HepG2 (cell line): ENCODE measurements around the gene TDRD9. TPM values are rescaled to one million over a fixed set of nuclear protein-coding genes. Genes with fewer than 3 reads are reported as not detected.
A peak's percentile ranks its signal among the peaks of the same experiment; 100 is the strongest.

Experiments
- ARNT ChIP-seq: fragments of 450-650 bp; IDR thresholded peaks from 2 replicates; pipeline ENCODE4 v1.6.1; 2017
- ATF2 ChIP-seq: sonication (generic); formaldehyde crosslinking; IDR thresholded peaks from 2 replicates; pipeline ENCODE4 v1.4.0; 2020; ENCODE audit warnings: missing genetic modification reagents
- CEBPB ChIP-seq: IDR thresholded peaks from 2 replicates; pipeline ENCODE4 v1.6.1; 2011; ENCODE audit warnings: low read depth, low read length, improper control_type of control experiment, borderline replicate concordance
- CEBPG ChIP-seq: IDR thresholded peaks from 2 replicates; pipeline ENCODE4 v1.6.1; 2016
- CSRNP1 ChIP-seq: sonication (generic); formaldehyde crosslinking; IDR thresholded peaks from 2 replicates; pipeline ENCODE4 v1.8.1; 2023; ENCODE audit warnings: mild to moderate bottlenecking, missing genetic modification reagents
- FOXA1 ChIP-seq, 2 experiments: fragments of 450-650 bp in 1 of 2; sonication (generic) in 1 of 2; formaldehyde crosslinking in 1 of 2; IDR thresholded peaks; 2 replicates each; pipeline versions ENCODE4 v1.4.0 to v1.6.1; 2016 to 2020; ENCODE audit warnings: missing genetic modification reagents in 1 of 2
- GABPA ChIP-seq, 2 experiments: IDR thresholded peaks; 2 replicates each; pipeline ENCODE4 v1.6.1; 2011 to 2016; ENCODE audit warnings: low read depth in 2 of 2, low read length in 1 of 2, missing biosample characterization in 1 of 2, missing genetic modification characterization in 1 of 2
- HMGXB4 ChIP-seq, 2 experiments: sonication (generic) in 1 of 2; formaldehyde crosslinking in 1 of 2; IDR thresholded peaks; 2 replicates each; pipeline versions ENCODE4 v1.4.0 to v1.6.1; 2018 to 2020; ENCODE audit warnings: missing genetic modification reagents in 2 of 2, borderline replicate concordance in 1 of 2, low read depth in 1 of 2, mild to moderate bottlenecking in 1 of 2, missing biosample characterization in 1 of 2
- IRF2 ChIP-seq: IDR thresholded peaks from 2 replicates; pipeline ENCODE4 v1.6.1; 2018; ENCODE audit warnings: missing genetic modification reagents, missing compliant biosample characterization
- KAT8 ChIP-seq: IDR thresholded peaks from 2 replicates; pipeline ENCODE4 v1.6.1; 2016; ENCODE audit warnings: missing genetic modification reagents, missing compliant biosample characterization
- KDM3A ChIP-seq: IDR thresholded peaks from 2 replicates; pipeline ENCODE4 v1.6.1; 2018; ENCODE audit warnings: low read depth, missing compliant biosample characterization
- NFE2L2 ChIP-seq: fragments of 150-350 bp; IDR thresholded peaks from 2 replicates; pipeline ENCODE4 v1.6.1; 2014; ENCODE audit warnings: low read length
- NFKBIZ ChIP-seq: IDR thresholded peaks from 2 replicates; pipeline ENCODE4 v1.6.1; 2018; ENCODE audit warnings: missing genetic modification reagents, missing compliant biosample characterization
- NR2F2 ChIP-seq: IDR thresholded peaks from 2 replicates; pipeline ENCODE4 v1.6.1; 2012; ENCODE audit warnings: low read depth, inconsistent platforms, borderline replicate concordance
- SMC3 ChIP-seq: IDR thresholded peaks from 2 replicates; pipeline ENCODE4 v1.6.1; 2011; ENCODE audit warnings: low read length, improper control_type of control experiment
- SP2 ChIP-seq: sonication (generic); formaldehyde crosslinking; IDR thresholded peaks from 2 replicates; pipeline ENCODE4 v1.5.1; 2020; ENCODE audit warnings: mild to moderate bottlenecking, missing genetic modification reagents
- TFAP4 ChIP-seq: sonication (generic); IDR thresholded peaks from 2 replicates; pipeline ENCODE4 v1.6.1; 2016; ENCODE audit warnings: low read depth, borderline replicate concordance
- TSC22D2 ChIP-seq: sonication (generic); formaldehyde crosslinking; IDR thresholded peaks from 2 replicates; pipeline ENCODE4 v1.5.1; 2020; ENCODE audit warnings: missing genetic modification reagents, mild to moderate bottlenecking, borderline replicate concordance
- XRCC5 ChIP-seq: fragments of 200-400 bp; formaldehyde crosslinking; optimal IDR thresholded peaks from 2 replicates; pipeline ENCODE3; 2017; ENCODE audit warnings: mild to moderate bottlenecking, low read length
- ZBTB33 ChIP-seq: sonication (generic); formaldehyde crosslinking; IDR thresholded peaks from 2 replicates; pipeline ENCODE4 v1.4.0; 2020; ENCODE audit warnings: missing genetic modification reagents
- ZFP36 ChIP-seq: fragments of 150-350 bp; IDR thresholded peaks from 2 replicates; pipeline ENCODE4 v1.6.1; 2018; ENCODE audit warnings: borderline replicate concordance, low read length, low read depth; ENCODE audit not compliant: partially characterized antibody
- ZFYVE20 ChIP-seq: sonication (generic); formaldehyde crosslinking; IDR thresholded peaks from 2 replicates; pipeline ENCODE4 v1.8.0; 2023; ENCODE audit warnings: low read depth, mild to moderate bottlenecking, moderate library complexity, missing genetic modification reagents, borderline replicate concordance
- ZNF619 ChIP-seq: sonication (generic); formaldehyde crosslinking; IDR thresholded peaks from 2 replicates; pipeline ENCODE4 v1.4.0; 2020; ENCODE audit warnings: mild to moderate bottlenecking, missing genetic modification reagents
- polyA plus RNA-seq, 8 experiments: library from polyadenylated mRNA; depleted of rRNA in 3 of 8; stranded (reverse) in 7 of 8; unstranded in 1 of 8; fragments of >200 nt; fragmentation: Illumina TruSeq in 4 of 8; extraction: Trizol in 4 of 8; gene quantifications; 2 replicates each; pipeline versions ENCODE4 v1.2.1 to v1.2.3, GENCODE V29; 2011 to 2016; ENCODE audit warnings: low read depth in 4 of 8, missing spikeins in 1 of 8, mixed read lengths in 1 of 8; ENCODE audit not compliant: insufficient read depth in 1 of 8
- total RNA-seq, 5 experiments: library from RNA; depleted of rRNA; stranded (reverse); fragments of >200 nt; fragmentation: Illumina TruSeq; extraction: Trizol; gene quantifications; 2 replicates each; pipeline ENCODE4 v1.2.3, GENCODE V29; 2016; ENCODE audit warnings: low read depth in 1 of 5

TDRD9 gene
- total and polyA plus RNA-seq, 2 of the 13 experiments (the other 11 are each of a cell fraction or from before 2014, with no cell fraction given): not detected

- peak; percentile 34; the same call in 1 of the 2 replicates for TF ChIP-seq ZBTB33 (CRISPR knock-in tag)
- TF ChIP-seq SP2: no peak
- TF ChIP-seq XRCC5: peak; percentile 99
- TF ChIP-seq NFE2L2: 0 out of 2 replicates have a peak, but pooled peaks have one; percentile 12
- 0 out of 2 replicates have a peak, but pooled peaks have one; percentile 58 for TF ChIP-seq TSC22D2
- peak; percentile 78 to 87 for TF ChIP-seq HMGXB4 (CRISPR knock-in tag; IDR thresholded peaks at IDR 0.05; ENCODE audit: borderline replicate concordance in 1 of 2, low read depth in 1 of 2)
- TF ChIP-seq NFKBIZ (CRISPR knock-in tag): no peak
- peak; percentile 84 for TF ChIP-seq CEBPG (CRISPR knock-in tag)
- peak; percentile 32; the same call in 1 of the 2 replicates for TF ChIP-seq GABPA (IDR thresholded peaks at IDR 0.05; ENCODE audit: low read depth, low read length)
- peak; percentile 82 for TF ChIP-seq GABPA (CRISPR knock-in tag; IDR thresholded peaks at IDR 0.05; ENCODE audit: low read depth)
- no peak for TF ChIP-seq CSRNP1 (CRISPR knock-in tag)
- TF ChIP-seq ARNT: no peak
- TF ChIP-seq FOXA1 (IDR thresholded peaks at IDR 0.05): no peak
- TF ChIP-seq FOXA1 (CRISPR knock-in tag; IDR thresholded peaks at IDR 0.05): 0 out of 2 replicates have a peak, but pooled peaks have one; percentile 23
- no peak for TF ChIP-seq ZFYVE20 (CRISPR knock-in tag)
- TF ChIP-seq KDM3A: 0 out of 2 replicates have a peak, but pooled peaks have one; percentile 54
- peak; percentile 90 for TF ChIP-seq SMC3
- peak; percentile 22 for TF ChIP-seq ZFP36
- peak; percentile 27; the same call in 1 of the 2 replicates for TF ChIP-seq ATF2 (CRISPR knock-in tag)
- no peak for TF ChIP-seq NR2F2
- TF ChIP-seq CEBPB: peak; percentile 34; the same call in 1 of the 2 replicates
- TF ChIP-seq IRF2: peak; percentile 77; the same call in 1 of the 2 replicates
- TF ChIP-seq ZNF619 (CRISPR knock-in tag): 0 out of 2 replicates have a peak, but pooled peaks have one; percentile 59
- TF ChIP-seq KAT8 (CRISPR knock-in tag): peak; percentile 58; the same call in 1 of the 2 replicates
- TF ChIP-seq TFAP4: peak; percentile 80; the same call in 1 of the 2 replicates
Measured at GRCh38 chr14:104078031-104078455, 149.8 kb downstream of the TDRD9 start (continued).
